ENCODE data around the gene EBF3.
A peak's percentile ranks its signal among the peaks of the same experiment; 100 is the strongest.

The EBF3 gene

GRCh38 chr10:129942936-129943715, 20.9 kb downstream of the EBF3 start:
- no peak for TF ChIP-seq CTCF (IDR thresholded peaks at IDR 0.05; ENCODE audit: low read depth, low read length, missing control alignments)
- H3K4me3 ChIP-seq (ENCODE audit: low read depth, low read length), result no peak overlapping the region
- no peak for DNase-seq (ENCODE audit: low read depth)

GRCh38 chr10:129942391-129942790, 21.7 kb downstream of the EBF3 start:
- no peak for TF ChIP-seq CTCF (IDR thresholded peaks at IDR 0.05; ENCODE audit: low read depth, low read length, missing control alignments)
- H3K4me3 ChIP-seq (ENCODE audit: low read depth, low read length), result no peak overlapping the region
- no peak for DNase-seq (ENCODE audit: low read depth)

- no peak for DNase-seq (ENCODE audit: low read depth)
- TF ChIP-seq CTCF (IDR thresholded peaks at IDR 0.05; ENCODE audit: low read depth, low read length, missing control alignments), result no peak
- H3K4me3 ChIP-seq (ENCODE audit: low read depth, low read length), result no peak overlapping the region
These were observed 22.1 kb downstream of the EBF3 start for GRCh38 chr10:129942019-129942277.

- DNase-seq (ENCODE audit: low read depth), result peak; percentile 2
- TF ChIP-seq CTCF (IDR thresholded peaks at IDR 0.05; ENCODE audit: low read depth, low read length, missing control alignments), result no peak
- H3K4me3 ChIP-seq (ENCODE audit: low read depth, low read length), result no peak overlapping the region
These were observed 22.7 kb downstream of the EBF3 start for GRCh38 chr10:129941199-129942018.

- no peak for TF ChIP-seq CTCF (IDR thresholded peaks at IDR 0.05; ENCODE audit: low read depth, low read length, missing control alignments)
- no peak for DNase-seq (ENCODE audit: low read depth)
- no peak overlapping the region for H3K4me3 ChIP-seq (ENCODE audit: low read depth, low read length)
These were observed 23.4 kb downstream of the EBF3 start for GRCh38 chr10:129940617-129941198.

- no peak for DNase-seq (ENCODE audit: low read depth)
- H3K4me3 ChIP-seq (ENCODE audit: low read depth, low read length), result no peak overlapping the region
- no peak for TF ChIP-seq CTCF (IDR thresholded peaks at IDR 0.05; ENCODE audit: low read depth, low read length, missing control alignments)
These were observed 24.4 kb downstream of the EBF3 start for GRCh38 chr10:129939416-129940275.
